HG03045 (cell line): Measurements from ENCODE around the gene PTCSC3.

ENCODE experiments used
- ATAC-seq: cut with Tn5 transposase; IDR thresholded peaks from one replicate; pipeline ENCODE4 v1.9.1; 2021; ENCODE audit warnings: mild to moderate bottlenecking, moderate library complexity; ENCODE audit not compliant: unreplicated experiment

The PTCSC3 gene

GRCh38 chr14:36176524-36176923 is at the start of gene PTCSC3:
TSS of gene PTCSC3 (minus strand) at chr14:36176722.
- no peak for ATAC-seq

DNA sequence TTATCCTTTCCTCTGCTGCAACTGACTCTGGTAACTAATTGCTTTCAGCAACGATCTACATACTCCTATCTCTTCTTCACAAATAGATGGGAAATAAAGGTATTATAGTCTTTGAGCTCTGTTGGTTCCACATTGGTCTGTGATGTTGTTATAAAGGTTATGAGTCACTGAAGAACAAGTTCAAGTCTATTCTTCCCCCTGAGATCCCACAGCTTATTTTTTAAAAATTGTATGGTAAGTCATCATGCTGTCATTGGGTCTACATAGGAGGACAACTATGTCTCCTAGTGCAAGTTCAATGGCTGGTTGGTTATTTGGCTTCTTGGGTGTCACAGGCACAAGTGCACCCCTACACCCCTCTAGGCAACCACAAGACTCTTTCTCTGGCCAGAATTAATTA is 49.6 kb upstream of the PTCSC3 start:
- no peak for ATAC-seq

GRCh38 chr14:36224176-36224575 is 47.7 kb upstream of the PTCSC3 start:
- ATAC-seq = no peak

DNA sequence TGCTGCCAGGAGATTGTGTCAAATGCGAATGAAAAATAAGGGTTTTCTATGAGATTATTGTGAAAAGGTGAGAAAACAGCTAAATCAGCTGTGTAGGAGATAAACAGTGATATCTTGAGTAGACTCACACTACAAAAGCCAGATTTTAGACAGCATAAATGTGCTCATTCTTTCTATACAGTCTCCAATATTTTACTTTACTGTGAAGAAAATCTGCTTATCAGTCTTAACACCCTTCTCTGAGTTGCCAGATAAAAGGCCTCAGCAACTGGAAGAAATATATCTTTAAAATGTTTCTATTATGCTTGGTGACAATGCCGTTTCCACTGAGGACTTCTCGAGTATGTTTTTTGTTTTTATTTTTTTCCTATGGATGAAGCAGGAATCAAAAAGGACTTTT is 47.0 kb upstream of the PTCSC3 start:
- no peak for ATAC-seq

DNA sequence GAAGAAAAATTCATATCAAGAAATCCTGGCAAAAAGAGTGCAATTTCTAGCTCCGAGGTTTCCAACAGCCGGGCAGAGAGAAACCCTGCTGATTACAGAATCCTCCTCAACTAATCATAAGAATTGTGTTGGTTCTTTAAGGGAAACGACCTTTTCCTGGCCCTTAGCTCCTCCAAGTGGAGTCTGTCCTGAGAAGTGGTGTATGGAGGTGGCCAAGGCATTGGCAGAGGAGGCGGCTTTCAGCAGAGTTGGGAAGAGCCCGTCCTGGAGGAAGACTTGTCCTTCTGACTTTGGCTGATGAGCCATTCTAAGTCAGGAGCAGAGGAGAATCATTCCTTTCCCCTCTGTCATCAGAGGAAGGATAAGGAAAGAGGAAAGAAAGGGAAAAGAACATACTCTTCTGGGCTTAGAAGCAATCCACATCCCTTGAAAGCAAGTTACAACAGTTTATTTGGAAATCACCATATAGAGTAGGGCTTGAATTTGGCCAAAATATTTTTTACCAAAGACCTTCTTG is 46.5 kb upstream of the PTCSC3 start:
- no peak for ATAC-seq

- no peak for ATAC-seq
These were observed 45.8 kb upstream of the PTCSC3 start for GRCh38 chr14:36222337-36222736.

GRCh38 chr14:36221112-36221511 is 44.6 kb upstream of the PTCSC3 start:
- ATAC-seq = no peak

DNA sequence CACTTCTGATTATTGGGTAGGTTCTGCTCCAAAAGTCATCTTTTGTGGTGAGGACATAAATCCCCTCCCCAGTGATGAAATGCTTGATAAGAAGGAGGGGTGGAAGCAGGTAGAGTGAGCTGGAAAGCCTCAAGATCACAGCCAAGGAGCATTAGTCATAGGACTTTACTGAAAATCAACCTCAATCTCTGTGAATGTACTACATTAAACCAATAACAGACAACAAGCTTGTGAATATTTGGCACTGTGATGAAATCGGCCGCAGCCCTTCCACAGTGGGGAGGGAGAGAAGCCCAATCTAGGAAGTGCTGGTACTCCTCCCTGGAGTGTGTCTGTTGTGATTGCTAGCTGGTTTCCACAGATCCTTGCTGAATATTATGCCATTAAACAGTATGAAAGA is 41.2 kb upstream of the PTCSC3 start:
- no peak for ATAC-seq

- ATAC-seq = no peak
These were observed 40.5 kb upstream of the PTCSC3 start for GRCh38 chr14:36217027-36217426.

GRCh38 chr14:36215217-36215598 is 38.7 kb upstream of the PTCSC3 start:
- ATAC-seq = no peak

DNA sequence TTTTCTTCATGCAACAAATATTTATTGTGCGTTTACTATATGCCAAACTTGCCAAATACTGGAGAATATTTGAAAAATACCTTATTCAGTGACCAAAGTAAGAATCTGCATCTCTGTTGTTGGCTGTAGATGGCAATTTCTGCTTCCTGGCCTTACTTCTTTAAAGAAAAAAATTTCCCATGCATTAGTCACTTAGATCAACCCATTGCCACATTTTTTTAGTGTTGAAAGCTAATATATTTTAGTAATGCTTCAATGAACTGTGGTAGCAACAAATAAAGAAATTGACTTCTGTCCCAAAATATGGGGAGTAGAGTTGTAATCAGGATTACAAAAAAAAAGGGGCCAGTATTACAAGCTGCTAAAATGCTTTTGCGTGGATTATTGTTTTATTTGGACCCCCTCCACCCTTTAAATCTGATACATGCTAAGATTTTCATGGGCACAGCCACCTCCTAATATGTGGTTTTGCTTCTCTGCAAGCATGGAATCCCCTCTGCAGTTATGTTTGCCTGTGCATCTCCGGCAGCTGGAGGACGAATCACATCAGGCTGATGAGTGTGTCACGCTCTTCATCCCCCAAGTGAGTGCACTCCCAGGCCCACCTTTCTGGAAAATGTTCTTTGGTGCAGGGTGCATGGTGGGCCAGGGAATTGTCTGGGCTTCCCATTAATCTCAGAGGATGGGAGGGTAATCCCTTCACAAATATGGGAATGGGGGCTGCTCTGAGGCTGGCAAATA is 38.1 kb upstream of the PTCSC3 start:
- ATAC-seq = no peak

- ATAC-seq = no peak
These were observed 36.5 kb upstream of the PTCSC3 start for GRCh38 chr14:36212987-36213386.

DNA sequence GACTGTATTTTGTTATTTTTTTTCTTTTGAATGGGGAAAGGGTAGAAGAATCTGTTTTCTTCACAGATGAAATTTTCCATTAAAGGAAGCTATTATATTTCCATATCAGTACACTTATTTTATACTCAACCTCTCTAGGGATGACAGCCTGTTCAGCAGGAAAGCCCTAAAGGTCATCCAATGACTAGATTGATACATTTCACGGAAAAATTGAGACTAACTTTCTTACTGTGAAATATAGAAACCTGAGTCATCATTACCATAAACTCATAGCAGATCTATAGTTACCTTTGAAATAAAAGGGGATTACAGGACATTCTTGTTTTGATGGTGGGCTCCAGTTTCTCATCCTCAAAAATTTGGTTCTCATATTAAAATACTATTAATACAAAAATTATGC is 36.1 kb upstream of the PTCSC3 start:
- ATAC-seq = no peak

- ATAC-seq = no peak
These were observed 32.3 kb upstream of the PTCSC3 start for GRCh38 chr14:36208690-36209278.

GRCh38 chr14:36207500-36207899 is 31.0 kb upstream of the PTCSC3 start:
- ATAC-seq = no peak

GRCh38 chr14:36204461-36205073 is 28.0 kb upstream of the PTCSC3 start:
- no peak for ATAC-seq

DNA sequence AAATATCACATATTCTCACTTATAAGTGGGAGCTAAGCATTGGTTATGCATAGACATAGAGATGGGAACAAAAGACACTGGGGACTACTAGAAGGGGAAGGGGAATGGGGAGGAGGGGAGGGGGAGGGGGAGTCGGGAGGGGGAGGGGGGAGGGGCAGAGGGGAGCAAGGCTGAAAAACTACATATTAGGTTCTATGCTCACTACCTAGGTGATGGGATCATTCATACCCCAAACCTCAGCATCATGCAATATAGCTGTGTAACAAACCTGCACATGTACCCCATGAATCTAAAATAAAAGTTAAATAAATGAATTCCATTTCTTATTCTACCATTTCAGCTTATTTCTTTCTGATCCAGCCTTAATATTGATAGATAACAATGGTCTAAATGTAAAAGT is 21.9 kb upstream of the PTCSC3 start:
- ATAC-seq = no peak

- ATAC-seq = no peak
These were observed 18.1 kb upstream of the PTCSC3 start for GRCh38 chr14:36194663-36195062.

- ATAC-seq = no peak
These were observed 16.0 kb upstream of the PTCSC3 start for GRCh38 chr14:36192530-36192929.

DNA sequence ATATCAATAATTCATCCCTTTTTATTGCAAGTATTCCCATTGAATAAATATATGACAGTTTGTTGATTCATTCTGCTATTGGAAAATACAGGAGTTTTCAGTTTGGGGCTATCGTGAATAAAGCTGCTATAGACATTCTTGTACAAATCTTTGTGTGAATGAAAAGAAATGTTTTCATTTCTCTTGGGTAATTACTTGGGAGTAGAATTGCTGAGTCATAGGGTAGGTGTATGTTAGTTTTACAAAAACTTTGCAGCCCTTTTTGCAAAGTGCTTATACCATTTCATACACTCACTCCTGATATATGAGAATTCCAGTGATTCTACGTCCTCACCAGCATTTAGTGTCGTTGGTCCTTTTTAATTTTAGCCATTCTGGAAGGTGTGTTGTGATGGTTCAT is 6.9 kb upstream of the PTCSC3 start:
- no peak for ATAC-seq

DNA sequence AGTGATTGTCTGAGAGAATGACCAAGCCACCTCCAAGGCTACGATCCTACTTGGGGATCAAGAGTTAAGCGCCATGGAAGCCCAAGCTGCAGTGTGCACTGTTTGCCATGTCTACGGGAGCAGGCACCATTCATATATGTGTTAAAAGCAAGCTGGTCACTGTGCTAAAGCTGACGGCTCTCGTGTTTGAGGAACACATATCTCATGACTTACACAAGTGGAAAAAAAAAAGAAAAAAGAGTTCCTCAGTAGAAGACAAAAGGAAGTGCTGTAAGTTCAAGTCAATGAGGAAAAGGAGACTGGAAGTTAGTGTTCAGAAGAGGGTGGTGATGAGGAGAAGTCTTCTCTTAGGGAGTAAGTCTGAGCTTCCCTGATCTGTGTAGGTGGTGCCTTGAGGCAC is 4.9 kb upstream of the PTCSC3 start:
- no peak for ATAC-seq

DNA sequence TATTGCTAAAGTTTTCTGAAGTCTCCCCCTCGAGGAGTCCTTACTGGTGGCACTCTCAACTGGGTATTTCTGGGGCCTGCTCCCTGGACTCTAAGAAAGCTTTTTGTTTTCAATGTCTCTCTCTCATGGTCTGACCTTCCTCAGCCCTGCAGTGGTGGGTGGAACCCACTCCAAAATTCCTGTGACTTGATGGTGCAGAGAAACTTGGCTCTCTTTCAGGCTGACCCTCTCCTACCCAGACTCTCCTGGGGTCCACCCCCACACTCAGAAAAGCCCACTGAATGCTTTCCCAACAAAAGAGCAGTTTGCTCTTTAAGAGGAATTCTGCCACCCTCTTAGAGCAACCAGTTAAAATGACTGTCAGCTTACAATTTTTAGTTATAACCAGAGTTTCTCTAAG is 967 bp upstream of the PTCSC3 start:
- ATAC-seq = no peak
